Activated CD4-positive, alpha-beta T cell treated with anti-CD3 and anti-CD28 coated beads for 4 hours (primary cell): ENCODE results near the gene DLG1.
"Not testable (repeated sequence)": the region's sequence is repeated elsewhere in the genome, so short reads cannot be mapped to it uniquely, and the experiment has no call there.

Experiments
- DNase-seq, 2 donors: peaks; one replicate each; pipeline ENCODE4 v3.0.0-alpha.2; 2020

Gene DLG1

DNA sequence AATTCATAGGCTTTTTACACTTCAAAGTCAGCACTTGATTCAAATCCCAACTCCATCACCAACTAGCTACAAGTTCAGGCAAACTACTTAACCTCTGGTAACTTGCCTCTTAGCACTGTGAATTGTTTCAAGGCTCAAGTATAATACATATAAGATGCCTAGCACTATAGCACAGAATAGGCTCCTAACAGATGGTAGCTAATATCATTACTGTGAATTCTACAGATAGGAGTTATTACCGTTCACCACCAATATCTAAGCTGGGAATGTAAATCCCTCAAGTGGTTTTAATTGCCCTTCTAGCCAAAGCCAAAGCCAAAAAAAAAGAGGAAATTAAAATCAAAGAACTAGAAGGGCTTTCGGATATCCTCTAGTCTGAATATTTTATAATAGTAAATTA lies 15.4 kb downstream of the DLG1 start:
- no peak for DNase-seq

GRCh38 chr3:197281849-197282248 lies 16.6 kb downstream of the DLG1 start:
- no peak for DNase-seq

- no peak for DNase-seq
These were observed 18.3 kb downstream of the DLG1 start for GRCh38 chr3:197280156-197280555.

DNA sequence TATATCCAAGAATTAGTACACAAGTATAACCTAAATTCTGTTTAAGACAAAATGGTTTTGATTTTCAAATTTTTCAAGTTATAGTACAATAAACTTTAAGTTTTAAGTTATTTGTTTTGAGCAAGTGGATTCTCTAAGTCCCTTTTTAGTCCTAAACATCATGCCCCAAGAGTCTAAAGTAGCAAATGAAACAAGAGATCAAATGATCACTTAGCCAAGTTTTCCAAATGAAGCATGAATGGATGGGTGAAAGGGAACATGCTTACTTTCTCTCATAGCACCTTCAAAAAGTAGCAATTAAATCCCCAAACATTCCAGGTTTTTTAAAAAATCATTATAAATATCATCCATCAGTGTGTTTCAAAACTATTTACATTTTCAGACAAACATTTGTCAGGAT lies 19.5 kb downstream of the DLG1 start:
- no peak for DNase-seq

GRCh38 chr3:197276808-197277207 lies 21.6 kb downstream of the DLG1 start:
- DNase-seq, result not testable (repeated sequence)

DNA sequence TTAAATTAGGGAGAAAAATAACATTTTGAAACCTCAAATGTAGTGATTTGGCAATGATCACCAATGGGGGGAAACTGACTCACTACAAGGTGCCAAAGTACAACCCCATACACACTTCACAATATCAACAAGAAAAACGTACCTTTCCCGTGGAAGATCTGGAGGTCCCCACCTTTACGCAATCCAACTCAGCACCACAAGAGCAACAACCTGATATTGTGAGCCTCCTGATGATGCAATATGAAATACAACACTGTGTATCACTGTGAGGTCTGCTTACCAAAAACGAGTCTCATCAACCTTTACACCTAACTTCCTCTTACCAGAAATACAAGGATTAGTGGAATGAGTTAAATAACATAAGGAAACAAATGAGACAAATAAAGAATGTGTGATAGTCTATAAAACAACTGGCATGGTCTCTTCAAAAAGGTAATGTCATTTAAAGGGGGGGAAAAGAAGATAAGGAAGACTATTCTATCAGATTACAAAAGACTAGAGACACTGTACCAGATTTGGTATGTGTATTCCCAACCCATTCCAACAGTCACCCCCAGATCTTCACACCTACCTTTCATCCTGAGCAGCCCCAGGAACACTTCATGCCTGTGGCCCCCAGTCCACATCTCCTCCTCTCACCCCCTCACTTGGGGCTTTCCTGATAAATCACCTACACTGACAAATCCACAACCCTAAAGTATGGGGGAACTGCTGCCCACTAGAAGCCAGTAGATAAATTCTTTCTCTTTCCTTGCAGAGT lies 27.7 kb downstream of the DLG1 start:
- no peak for DNase-seq

GRCh38 chr3:197269024-197269423 lies 29.4 kb downstream of the DLG1 start:
- DNase-seq, result no peak

DNA sequence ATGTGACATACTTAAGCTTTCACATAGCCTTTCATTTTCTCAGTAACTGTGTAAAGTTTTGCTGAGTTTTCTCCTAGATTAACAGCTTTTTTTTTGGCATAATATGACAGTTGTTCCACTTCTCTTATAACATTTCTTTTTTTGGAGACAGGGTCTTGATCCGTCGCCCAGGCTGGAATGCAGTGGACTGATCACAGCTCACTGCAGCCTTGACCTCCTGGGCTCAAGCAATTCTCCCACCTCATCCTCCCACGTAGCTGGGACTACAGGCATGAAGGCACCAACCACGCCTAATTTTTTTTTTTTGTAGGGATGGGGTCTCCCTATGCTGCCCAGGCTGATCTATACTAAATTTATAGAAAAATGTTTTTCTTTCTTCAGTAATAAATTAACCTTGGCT lies 30.1 kb downstream of the DLG1 start:
- no peak for DNase-seq

GRCh38 chr3:197266331-197266730 lies 32.1 kb downstream of the DLG1 start:
- DNase-seq, result no peak

- DNase-seq, result no peak
These were observed 35.7 kb downstream of the DLG1 start for GRCh38 chr3:197262709-197263108.

DNA sequence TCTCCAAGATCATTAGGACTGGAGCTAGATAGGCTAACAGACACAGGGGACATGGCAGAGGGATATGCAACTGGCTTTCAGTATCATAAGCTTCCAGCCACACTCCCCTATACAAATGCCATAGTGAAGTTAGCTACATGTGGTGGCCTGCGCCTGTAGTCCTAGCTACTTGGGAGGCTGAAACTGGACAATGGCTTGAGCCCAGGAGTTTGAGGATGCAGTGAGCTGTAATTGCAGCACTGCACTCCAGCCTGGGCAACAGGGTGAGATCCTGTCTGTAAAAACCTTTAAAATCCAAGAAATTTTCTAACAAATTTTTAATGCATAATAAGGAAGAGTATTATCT lies 37.3 kb downstream of the DLG1 start:
- DNase-seq, result no peak

- no peak for DNase-seq
These were observed 37.8 kb downstream of the DLG1 start for GRCh38 chr3:197260491-197261163.

DNA sequence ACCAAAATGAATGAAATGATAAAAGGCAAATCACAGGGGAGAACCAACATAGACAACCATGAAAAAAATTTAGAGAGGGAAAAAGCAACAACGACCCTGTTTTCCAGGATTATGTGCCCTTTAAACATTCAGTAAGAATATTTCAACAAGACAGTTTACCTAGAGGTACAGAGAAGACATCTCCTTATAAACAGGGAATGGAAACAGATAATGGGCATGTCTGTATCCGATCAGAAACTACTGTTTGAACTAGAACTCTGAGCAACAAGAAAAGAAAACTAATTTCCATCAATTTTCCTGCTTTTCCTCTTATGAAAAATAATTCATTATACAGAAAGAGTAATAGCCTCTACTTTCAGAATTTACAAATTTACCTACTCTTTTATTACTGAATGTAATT lies 39.3 kb downstream of the DLG1 start:
- DNase-seq, result no peak

GRCh38 chr3:197258168-197258755 lies 40.1 kb downstream of the DLG1 start:
- DNase-seq, result no peak

GRCh38 chr3:197257711-197258110 lies 40.7 kb downstream of the DLG1 start:
- no peak for DNase-seq

DNA sequence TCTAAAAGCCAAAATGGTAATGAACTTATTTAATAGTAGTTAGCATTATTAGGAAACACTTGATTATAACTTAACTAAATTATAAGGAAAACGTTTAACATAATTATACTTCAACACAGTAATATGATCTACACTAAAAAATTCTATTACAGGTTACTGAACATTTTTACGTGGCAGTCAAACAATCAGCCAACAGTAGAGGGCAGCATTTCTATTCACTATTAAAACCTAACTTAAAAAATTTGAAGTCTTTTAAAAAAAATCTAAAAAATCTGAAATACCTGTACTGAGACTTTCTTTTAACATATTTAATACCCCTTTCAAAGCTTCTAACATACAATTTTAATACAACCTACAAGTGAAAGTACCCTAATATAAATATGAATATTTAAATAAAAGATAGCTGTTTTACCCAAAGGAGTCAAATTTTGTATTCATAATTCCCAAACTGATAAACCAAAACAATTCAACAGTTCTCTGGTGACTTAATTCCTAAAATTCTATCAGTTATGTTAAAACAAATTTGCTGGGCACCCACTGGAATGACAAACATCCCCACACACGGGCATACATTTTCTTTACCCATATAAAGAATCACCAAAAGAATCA lies 41.5 kb downstream of the DLG1 start:
- peak; percentile 7 to 55 for DNase-seq

DNA sequence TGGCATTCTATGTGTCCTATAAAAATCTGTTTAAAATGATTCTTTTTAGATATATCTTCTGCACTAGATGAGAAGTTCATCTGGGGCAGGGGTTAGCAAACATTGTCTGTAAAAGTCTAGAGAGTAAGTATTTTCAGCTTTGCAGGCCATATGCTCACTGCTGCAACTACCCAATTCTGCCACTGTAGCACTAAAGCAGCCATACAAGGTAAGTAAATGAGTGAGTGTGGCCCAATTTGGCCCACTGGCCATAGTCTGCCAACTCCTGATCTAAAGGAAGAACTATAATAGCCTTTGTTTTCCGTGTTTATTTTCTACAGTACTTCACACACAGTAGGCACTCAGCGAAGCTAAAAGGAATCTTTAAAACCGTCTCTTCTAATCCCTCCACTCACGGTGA lies 42.3 kb downstream of the DLG1 start:
- no peak for DNase-seq

GRCh38 chr3:197253238-197253947 lies 45.0 kb downstream of the DLG1 start:
- DNase-seq, result no peak

DNA sequence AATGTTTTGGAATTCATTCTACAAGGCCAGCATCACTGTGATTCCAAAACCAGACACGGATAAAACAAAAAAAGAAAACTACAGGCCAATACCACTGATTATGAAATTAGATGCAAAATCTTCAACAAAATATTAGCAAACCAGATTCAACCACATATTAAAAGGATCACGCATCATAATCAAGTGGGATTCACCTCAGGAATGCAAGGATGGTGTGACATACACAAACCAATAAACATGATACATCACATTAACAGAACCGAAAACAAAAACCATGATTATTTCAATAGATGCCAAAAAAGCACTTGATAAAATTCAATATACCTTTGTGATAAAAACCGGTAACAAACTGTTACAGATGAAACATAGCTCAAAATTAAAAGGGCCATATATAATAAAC lies 48.9 kb downstream of the DLG1 start:
- no peak for DNase-seq

DNA sequence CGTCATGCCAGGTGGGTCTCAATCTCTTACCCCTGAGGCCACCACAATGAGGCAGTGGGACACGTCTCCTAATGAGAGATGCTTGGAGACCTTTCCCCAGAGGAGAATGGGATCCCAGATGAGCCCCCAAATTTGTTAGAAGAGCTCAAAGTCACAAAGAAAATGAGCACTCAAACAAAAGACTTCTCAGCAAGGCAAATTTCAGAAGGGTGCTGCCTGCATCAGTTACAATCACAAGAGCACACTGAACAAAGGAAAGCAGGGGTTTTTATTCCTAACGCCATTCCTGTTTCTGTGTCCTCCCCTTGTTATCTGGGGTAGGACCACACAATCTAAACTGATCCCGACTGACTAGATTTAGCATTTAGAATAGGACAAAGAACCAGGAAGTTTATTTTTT lies 50.1 kb downstream of the DLG1 start:
- DNase-seq, result no peak

DNA sequence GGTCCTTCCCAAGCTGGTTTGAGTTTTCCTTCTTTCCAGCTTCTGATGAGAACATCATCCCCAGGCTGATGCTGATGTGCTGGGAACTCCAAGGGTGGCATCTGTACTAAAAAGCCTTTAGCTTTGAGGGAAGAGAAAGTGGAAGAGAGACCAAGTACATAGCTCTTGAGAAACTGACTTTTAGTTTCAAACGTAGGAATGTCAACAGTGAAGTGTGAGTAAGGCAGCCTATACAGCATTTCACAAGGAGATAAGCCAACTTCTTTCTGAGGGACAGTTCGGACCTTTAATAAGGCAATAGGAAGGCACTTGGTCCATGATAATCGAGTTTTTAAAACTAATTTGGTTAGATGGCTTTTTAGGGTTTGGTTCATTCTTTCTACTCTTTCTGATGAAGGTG lies 53.7 kb downstream of the DLG1 start:
- no peak for DNase-seq

DNA sequence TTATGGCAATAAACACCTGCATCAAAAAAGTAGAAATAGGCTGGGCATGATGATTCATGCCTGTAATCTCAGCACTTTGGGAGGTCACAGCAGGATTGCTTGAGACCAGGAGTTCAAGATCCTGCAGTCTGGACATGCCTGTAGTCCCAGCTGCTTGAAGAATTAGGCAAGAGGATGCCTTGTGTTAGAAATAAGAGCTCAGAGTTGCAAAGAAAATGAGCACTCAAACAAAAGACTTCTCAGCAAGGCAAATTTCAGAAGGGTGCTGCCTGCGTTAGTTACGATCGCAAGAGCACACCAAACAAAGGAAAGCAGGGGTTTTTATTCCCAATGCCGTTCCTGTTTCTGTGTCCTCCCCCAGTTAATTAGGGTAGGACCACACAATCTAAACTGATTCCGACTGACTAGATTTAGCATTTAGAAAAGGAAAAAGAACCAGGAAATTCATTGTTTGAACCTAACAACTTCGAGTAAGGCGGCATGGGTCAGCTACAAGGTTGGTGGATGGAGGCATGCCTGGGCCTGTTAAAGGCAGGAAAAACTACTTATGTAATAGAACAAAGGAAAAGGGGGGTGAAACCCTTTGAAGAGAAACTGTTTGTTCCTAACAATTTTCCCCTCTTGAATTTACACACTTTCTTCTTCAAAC lies 55.5 kb downstream of the DLG1 start:
- no peak for DNase-seq

GRCh38 chr3:197241173-197241572 lies 57.2 kb downstream of the DLG1 start:
- no peak for DNase-seq
